ENCODE results near the gene DYNC1LI1.

GRCh38 chr3:32562640-32563039 lies 8.0 kb downstream of the DYNC1LI1 start:
- TF ChIP-seq CTCF (IDR thresholded peaks at IDR 0.05) (no peak), EP300 (IDR thresholded peaks at IDR 0.05) (no peak), POLR2A (IDR thresholded peaks at IDR 0.05) (no peak)
